Caco-2 (cell line): ENCODE measurements around the gene WNT5A. TPM values are rescaled to one million over a fixed set of nuclear protein-coding genes. Genes with fewer than 3 reads are reported as not detected.

Experiments used
- BruUV-seq: library from RNA; stranded (reverse); fragments of 400-500 nt; replicated peaks from 2 replicates; lab custom pipeline; 2021; lab: Mats Ljungman, UMichigan
- CTCF ChIA-PET: fragments of 300-600 bp; sonication (Branson Sonifier 250); formaldehyde crosslinking; loops from one replicate; lab custom pipeline; 2022; ENCODE audit warnings: antibody characterized with exemption; lab: Charles Lee
- POLR2A ChIA-PET: fragments of 300-600 bp; sonication (Branson Sonifier 250); formaldehyde crosslinking; loops from one replicate; lab custom pipeline; 2022; ENCODE audit warnings: antibody characterized with exemption; lab: Charles Lee
- DNase-seq, 2 experiments: peaks; one replicate each; pipeline versions ENCODE4 v3.0.0 to v3.0.0-alpha.2; 2020 to 2022
- H3K27me3 ChIP-seq: replicated peaks from 2 replicates; pipeline ENCODE4 v1.6.0; 2011; ENCODE audit warnings: low read length; ENCODE audit not compliant: control insufficient read depth, insufficient read depth
- H3K36me3 ChIP-seq: 2 replicates; pipeline ENCODE4 v1.5.1; 2011; ENCODE audit warnings: low read length; ENCODE audit not compliant: control insufficient read depth, insufficient read depth
- H3K4me1 ChIP-seq: fragments of 250-450 bp; sonication (Bioruptor Pico); 2 replicates; pipeline ENCODE4 v1.5.1; 2020; ENCODE audit warnings: mild to moderate bottlenecking
- H3K4me3 ChIP-seq: 2 replicates; pipeline ENCODE4 v1.5.1; 2011; ENCODE audit warnings: low read depth, mild to moderate bottlenecking, control low read depth, low read length
- H3K9me3 ChIP-seq: fragments of 250-450 bp; sonication (Bioruptor Pico); 2 replicates; pipeline ENCODE4 v1.5.1; 2020; ENCODE audit warnings: mild to moderate bottlenecking, moderate library complexity
- H3K27ac Mint-ChIP-seq: one replicate; pipeline ENCODE4 v1.8.0; 2022; ENCODE audit warnings: mixed read lengths; ENCODE audit not compliant: unreplicated experiment
- H3K27me3 Mint-ChIP-seq: one replicate; pipeline ENCODE4 v1.8.0; 2022; ENCODE audit warnings: mixed read lengths; ENCODE audit not compliant: insufficient read depth, unreplicated experiment
- H3K36me3 Mint-ChIP-seq: one replicate; pipeline ENCODE4 v1.8.0; 2022; ENCODE audit warnings: mild to moderate bottlenecking, mixed read lengths; ENCODE audit not compliant: insufficient read depth, unreplicated experiment
- H3K4me1 Mint-ChIP-seq: one replicate; pipeline ENCODE4 v1.8.0; 2022; ENCODE audit warnings: low read depth, mixed read lengths; ENCODE audit not compliant: unreplicated experiment
- H3K4me3 Mint-ChIP-seq: one replicate; pipeline ENCODE4 v1.8.0; 2022; ENCODE audit warnings: mild to moderate bottlenecking, moderate library complexity, mixed read lengths; ENCODE audit not compliant: unreplicated experiment
- H3K9me3 Mint-ChIP-seq: one replicate; pipeline ENCODE4 v1.8.0; 2022; ENCODE audit warnings: mixed read lengths; ENCODE audit not compliant: unreplicated experiment
- CTCF ChIP-seq, 2 experiments: fragments of 200-600 bp in 1 of 2; IDR thresholded peaks; 1 replicate in 1 of 2; 2 replicates in 1 of 2; pipeline versions ENCODE4 v1.5.1 to v1.8.0; 2011 to 2022; ENCODE audit warnings: antibody characterized with exemption in 1 of 2, control low read depth in 1 of 2, inconsistent platforms in 1 of 2, low read depth in 1 of 2, low read length in 1 of 2, mild to moderate bottlenecking in 1 of 2, moderate library complexity in 1 of 2; ENCODE audit not compliant: insufficient read depth in 1 of 2, severe bottlenecking in 1 of 2, unreplicated experiment in 1 of 2
- intact Hi-C: fragments of 100-400 bp; cut with micrococcal nuclease; formaldehyde crosslinking; loops from one replicate; pipeline ENCODE4 v1.10.0; 2022; ENCODE audit not compliant: unreplicated experiment
- total RNA-seq: library from RNA; stranded (reverse); gene quantifications from 2 replicates; pipeline ENCODE4 v1.2.3, GENCODE V29; 2022

The WNT5A gene
- total RNA-seq, 1 experiment from 2014 or later: 8.8 TPM

- no peaks in the 10 kb centered on the region for H3K9me3 ChIP-seq
- no peaks in the 10 kb centered on the region for H3K36me3 ChIP-seq
- H3K4me3 Mint-ChIP-seq: no peak overlapping the region
- no peaks in the 10 kb centered on the region for H3K4me1 Mint-ChIP-seq
- intact Hi-C loops: loop anchor here (5.0 kb wide), 2 partner anchors 214 to 389 kb away; no protein-coding TSS in a partner anchor
- POLR2A ChIA-PET: no interaction called here
- no peak overlapping the region for H3K4me3 ChIP-seq
- no peaks in the 10 kb centered on the region for H3K4me1 ChIP-seq
- no peak overlapping the region for H3K27ac Mint-ChIP-seq
- DNase-seq: no peak
- CTCF ChIA-PET: interaction anchor here (0.6 kb wide), 1 partner anchor 743 kb away, joined by 3 read pairs; no protein-coding TSS in a partner anchor
- H3K27me3 Mint-ChIP-seq: no peaks in the 10 kb centered on the region
- BruUV-seq: no TSS peak
- H3K27me3 ChIP-seq: no peaks in the 10 kb centered on the region
- no peaks in the 10 kb centered on the region for H3K36me3 Mint-ChIP-seq
- TF ChIP-seq CTCF (IDR thresholded peaks at IDR 0.05; ENCODE audit: insufficient read depth in 1 of 2, low read depth in 1 of 2, low read length in 1 of 2, severe bottlenecking in 1 of 2, unreplicated experiment in 1 of 2): no peak
- no peaks in the 10 kb centered on the region for H3K9me3 Mint-ChIP-seq
Measured at GRCh38 chr3:55508335-55508734, 21.2 kb upstream of the WNT5A start.

GRCh38 chr3:55507808-55508207, 20.7 kb upstream of the WNT5A start:
- POLR2A ChIA-PET: no interaction called here
- DNase-seq: no peak
- TF ChIP-seq CTCF (IDR thresholded peaks at IDR 0.05; ENCODE audit: insufficient read depth in 1 of 2, low read depth in 1 of 2, low read length in 1 of 2, severe bottlenecking in 1 of 2, unreplicated experiment in 1 of 2): no peak
- no peaks in the 10 kb centered on the region for H3K36me3 ChIP-seq
- no peaks in the 10 kb centered on the region for H3K4me1 Mint-ChIP-seq
- H3K4me1 ChIP-seq: no peaks in the 10 kb centered on the region
- no peaks in the 10 kb centered on the region for H3K9me3 Mint-ChIP-seq
- BruUV-seq: no TSS peak
- H3K27ac Mint-ChIP-seq: no peak overlapping the region
- no peaks in the 10 kb centered on the region for H3K9me3 ChIP-seq
- CTCF ChIA-PET: interaction anchor here (0.6 to 0.7 kb wide), 2 partner anchors 677 to 743 kb away, joined by 3 to 4 read pairs; no protein-coding TSS in a partner anchor
- H3K4me3 Mint-ChIP-seq: no peak overlapping the region
- no peaks in the 10 kb centered on the region for H3K36me3 Mint-ChIP-seq
- no peaks in the 10 kb centered on the region for H3K27me3 Mint-ChIP-seq
- H3K4me3 ChIP-seq: no peak overlapping the region
- intact Hi-C loops: loop anchor here (5.0 kb wide), 2 partner anchors 214 to 389 kb away; no protein-coding TSS in a partner anchor
- H3K27me3 ChIP-seq: no peaks in the 10 kb centered on the region

DNA sequence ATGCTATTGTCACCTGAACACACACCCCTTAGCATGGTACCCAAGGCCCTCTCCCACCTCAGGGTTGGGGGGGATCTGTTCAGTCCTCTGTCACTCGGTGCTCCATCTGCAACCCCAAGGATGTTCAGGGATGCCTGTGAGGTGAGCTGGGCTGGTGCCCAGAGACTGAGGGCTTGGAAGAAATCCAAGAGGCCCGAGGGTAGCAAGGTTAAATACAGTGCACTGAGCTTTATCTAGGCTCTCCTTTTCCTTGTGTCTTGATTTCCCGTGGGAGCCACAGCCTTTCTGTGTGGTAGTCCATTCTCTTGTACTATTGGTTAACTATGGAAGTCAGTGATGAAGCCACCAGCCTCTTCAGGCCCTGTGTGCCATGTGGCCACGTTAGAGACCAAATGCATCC, 18.7 kb upstream of the WNT5A start:
- Mint-ChIP-seq H3K9me3 (no peaks in the 10 kb centered on the region), H3K36me3 (no peaks in the 10 kb centered on the region), H3K27me3 (no peaks in the 10 kb centered on the region), H3K27ac (no peak overlapping the region), H3K4me3 (no peak overlapping the region), H3K4me1 (no peaks in the 10 kb centered on the region)
- TF ChIP-seq CTCF (IDR thresholded peaks at IDR 0.05; ENCODE audit: insufficient read depth in 1 of 2, low read depth in 1 of 2, low read length in 1 of 2, severe bottlenecking in 1 of 2, unreplicated experiment in 1 of 2): no peak
- Histone ChIP-seq H3K4me3 (no peak overlapping the region), H3K9me3 (no peaks in the 10 kb centered on the region), H3K4me1 (no peaks in the 10 kb centered on the region), H3K27me3 (no peaks in the 10 kb centered on the region), H3K36me3 (no peaks in the 10 kb centered on the region)
- no TSS peak for BruUV-seq
- DNase-seq: no peak
- CTCF ChIA-PET: no interaction called here
- intact Hi-C loops: loop anchor here (5.0 kb wide), 2 partner anchors 217 to 392 kb away; no protein-coding TSS in a partner anchor
- POLR2A ChIA-PET: no interaction called here
